GM21825 (cell line): Measurements from ENCODE around the gene DENND1B.
"Not testable (repeated sequence)": the region's sequence is repeated elsewhere in the genome, so short reads cannot be mapped to it uniquely, and the experiment has no call there.

ENCODE experiments used
- ATAC-seq: cut with Tn5 transposase; IDR thresholded peaks from one replicate; pipeline ENCODE4 v1.9.1; 2021; ENCODE audit warnings: mild to moderate bottlenecking, moderate library complexity; ENCODE audit not compliant: unreplicated experiment

DENND1B gene

DNA sequence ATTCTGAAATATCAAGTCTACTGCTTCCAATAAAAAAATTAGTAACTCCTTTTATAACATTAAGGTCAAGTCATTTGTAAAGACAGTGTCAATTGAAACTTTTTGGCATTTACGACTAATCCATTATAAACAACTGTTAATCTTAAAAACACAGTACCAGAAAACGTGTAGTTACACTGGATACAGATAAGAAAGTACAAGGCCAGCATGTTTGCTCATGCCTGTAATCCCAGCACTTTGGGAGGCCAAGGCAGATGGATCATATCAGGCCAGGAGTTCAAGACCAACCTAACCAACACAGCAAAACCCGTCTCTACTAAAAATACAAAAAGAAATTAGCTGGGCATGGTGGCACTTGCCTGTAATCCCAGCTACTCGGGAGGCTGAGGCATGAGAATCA, 29.4 kb downstream of the DENND1B start:
- ATAC-seq: no peak

DNA sequence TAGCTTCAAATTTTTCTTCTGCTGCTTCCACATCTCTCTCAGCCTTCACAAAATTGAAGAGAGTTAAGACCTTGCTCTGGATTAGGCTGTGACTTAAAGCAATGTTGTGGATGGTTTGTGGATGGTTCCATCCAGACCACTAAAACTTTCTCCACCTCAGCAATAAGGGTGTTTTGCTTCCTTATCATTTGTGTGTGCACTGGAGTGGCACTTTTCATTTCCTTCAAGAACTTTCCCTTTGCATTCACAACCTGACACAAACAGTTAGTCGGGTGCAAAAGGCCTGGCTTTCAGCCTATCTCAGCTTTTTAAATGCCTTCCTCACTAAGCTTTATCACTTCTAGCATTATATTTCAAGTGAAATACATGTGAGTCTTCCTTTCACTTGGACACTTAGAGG, 30.3 kb downstream of the DENND1B start:
- ATAC-seq: no peak

DNA sequence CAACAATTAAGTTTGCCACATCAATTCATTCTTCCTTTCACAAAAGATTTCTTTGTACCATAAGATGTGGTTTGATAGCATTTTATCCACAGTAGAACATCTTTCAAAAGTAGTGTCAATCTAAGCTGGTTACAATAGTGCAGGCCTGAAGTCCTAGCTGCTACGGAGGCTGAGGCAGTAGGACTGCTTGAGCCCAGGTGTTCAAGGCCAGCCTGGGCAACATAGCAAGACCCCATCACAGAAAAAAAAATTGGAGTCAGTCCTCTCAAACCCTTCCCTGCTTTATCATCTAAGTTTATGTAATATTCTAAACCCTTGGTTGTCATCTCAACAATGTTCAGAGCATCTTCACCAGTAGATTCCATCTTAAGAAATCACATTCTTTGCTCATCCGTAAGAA, 31.7 kb downstream of the DENND1B start:
- ATAC-seq: no peak

DNA sequence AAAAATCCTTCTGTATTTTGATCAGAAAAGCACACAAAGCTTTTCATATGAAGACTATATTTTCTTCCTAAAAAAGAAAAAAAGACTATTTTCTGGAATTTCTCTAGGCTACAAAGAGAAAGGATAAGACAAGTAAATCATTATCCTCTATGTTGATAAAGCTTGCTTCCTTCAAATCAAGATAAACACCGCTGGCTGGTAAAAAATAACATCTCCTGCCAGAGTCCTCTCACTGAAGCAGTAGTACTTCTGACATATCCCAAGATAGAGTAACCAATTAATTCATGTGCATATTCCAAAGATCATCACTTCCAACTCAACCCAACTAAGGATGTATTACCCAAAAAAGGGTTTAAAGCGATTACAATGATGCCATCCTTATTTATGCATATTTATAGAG, 34.3 kb downstream of the DENND1B start:
- ATAC-seq: no peak

DNA sequence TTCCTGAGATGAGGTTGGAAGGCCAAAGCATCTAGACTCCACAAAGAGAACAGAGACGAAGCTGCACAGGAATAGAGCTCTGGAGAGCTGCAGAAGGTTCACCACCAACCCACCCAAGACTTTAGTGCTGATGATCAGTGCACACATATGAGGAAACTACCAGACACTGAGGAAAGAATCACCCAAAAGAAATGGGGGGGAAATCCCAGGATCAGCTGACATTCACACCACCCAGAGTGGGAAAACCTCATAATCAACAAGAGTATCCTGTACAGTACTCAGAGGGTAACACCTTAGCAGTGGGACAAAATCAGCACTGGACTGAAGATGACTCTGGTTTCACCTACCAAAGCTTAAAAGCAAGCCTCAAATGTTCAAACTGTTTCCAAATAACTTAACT, 36.4 kb downstream of the DENND1B start:
- no peak for ATAC-seq

DNA sequence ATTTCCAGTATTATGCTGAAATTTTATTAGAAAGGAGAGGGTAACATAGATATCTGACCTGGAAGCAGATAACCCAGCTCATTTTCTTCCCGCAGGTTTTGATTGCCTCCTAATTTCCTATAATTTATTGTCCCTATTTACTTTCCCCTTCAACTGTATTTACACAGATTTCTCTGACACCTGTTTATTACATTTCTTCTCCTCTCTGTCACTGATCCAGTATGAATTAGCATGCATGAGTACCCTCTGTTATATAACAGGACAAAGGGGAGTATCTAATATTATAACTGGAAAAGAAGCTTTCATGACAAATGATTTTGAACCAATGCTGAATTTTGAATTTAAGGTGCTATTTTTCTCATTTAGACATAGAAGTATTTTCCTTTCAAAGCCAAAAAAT, 37.4 kb downstream of the DENND1B start:
- ATAC-seq: no peak

DNA sequence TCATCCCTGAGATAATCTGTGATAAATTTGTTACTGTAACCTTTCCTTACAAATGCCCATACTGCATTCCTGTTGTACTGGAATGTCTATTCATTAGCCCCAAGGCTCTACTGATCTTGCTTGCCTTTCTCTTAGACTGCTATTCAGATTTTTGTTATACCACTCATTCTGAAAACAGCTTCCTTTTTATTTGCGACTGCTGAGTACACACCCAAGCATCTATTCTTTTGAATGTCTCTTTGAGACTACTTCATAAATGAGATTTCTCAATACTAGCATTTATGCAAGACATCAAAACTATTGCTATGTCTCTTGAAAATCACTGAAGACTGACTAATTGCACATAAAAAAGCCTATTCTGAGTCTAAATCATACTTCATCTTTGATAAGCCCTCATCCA, 38.6 kb downstream of the DENND1B start:
- ATAC-seq: no peak

DNA sequence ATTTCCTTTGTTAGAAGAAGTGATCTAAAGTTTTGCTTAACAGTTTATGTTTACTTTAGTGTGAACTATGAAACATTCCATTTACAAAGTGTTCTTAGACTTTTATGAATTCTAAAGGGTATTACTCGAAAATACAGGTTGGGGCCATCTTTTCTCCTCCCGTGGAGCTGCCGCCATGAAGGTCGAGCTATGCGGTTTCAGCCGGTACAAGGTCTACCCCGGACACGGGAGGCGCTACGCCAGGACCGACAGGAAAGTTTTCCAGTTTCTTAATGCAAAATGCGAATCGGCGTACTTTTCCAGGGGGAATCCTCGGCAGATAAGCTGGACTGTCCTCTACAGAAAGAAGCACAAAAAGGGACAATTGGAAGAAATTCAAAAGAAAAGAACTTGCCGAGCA, 39.8 kb downstream of the DENND1B start:
- no peak for ATAC-seq

DNA sequence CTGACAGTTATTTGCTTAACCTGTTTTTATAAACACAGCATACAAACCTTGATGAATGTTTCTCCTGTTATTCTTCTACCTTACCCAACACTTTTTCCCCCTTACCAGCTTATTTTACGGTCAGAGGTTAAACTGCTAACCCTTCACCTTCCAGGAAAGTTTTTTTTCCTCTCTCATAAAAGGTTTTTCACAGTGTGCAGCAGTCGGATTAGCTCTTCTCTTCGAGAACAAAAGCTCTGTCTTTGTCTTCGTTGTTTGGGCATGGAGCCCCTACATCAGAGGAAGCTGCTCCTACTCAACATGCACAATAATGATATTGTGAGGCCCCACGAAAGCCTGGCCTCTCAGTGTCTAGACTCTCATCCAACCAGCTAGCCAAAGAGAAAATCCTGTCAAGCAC, 42.0 kb downstream of the DENND1B start:
- ATAC-seq: no peak

DNA sequence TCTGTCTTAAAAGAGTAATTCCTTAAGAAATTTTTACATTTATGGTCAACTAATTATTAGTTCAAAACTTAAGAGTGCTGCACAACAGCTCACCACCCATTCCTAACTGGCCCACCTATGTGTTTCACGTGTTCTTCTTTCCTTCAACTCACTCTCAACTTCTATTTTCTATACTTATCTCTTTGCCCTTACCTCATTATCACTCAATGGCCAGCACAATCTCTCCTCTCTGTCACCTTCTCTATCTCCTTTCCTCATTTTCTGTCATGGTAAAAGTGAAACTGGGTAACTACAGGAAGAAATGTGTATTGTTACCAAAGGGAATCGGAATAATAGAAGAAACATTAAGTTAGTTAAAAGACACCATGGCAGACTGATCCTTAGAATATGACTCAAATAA, 43.1 kb downstream of the DENND1B start:
- no peak for ATAC-seq

DNA sequence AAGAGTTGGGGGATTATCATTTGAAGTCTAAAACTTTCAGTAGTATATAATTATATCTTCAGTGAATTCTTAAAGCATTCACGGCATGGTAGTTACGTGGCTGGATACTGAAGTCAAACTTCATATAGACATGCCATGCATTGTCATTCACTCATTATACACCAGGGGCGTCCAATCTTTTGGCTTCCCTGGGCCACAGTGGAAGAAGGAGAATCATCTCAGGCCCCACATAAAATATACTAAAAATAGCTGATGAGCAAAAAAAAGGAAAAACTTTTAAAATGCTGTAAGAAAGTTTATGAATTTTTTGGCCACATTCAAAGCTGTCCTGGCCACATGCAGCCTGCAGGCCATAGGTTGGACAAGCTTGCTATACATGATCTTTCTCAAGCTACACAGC, 43.8 kb downstream of the DENND1B start:
- no peak for ATAC-seq

DNA sequence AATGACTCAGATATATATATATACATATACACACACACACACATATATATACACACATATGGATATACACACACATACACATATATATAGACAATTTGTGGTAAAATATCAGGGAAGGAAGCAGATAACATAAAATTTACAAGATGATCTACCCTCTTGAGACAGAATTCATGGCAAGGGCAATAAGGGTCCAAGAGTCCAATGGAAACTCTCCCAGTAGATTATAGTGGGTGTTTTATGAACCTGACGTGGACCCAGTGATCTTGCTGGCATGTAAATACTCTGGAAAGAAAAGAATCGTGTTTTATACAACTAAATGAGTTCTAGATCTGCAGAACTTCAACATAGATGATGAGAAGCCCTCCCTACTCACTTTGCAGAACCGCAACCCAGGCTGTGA, 49.3 kb downstream of the DENND1B start:
- ATAC-seq: no peak

DNA sequence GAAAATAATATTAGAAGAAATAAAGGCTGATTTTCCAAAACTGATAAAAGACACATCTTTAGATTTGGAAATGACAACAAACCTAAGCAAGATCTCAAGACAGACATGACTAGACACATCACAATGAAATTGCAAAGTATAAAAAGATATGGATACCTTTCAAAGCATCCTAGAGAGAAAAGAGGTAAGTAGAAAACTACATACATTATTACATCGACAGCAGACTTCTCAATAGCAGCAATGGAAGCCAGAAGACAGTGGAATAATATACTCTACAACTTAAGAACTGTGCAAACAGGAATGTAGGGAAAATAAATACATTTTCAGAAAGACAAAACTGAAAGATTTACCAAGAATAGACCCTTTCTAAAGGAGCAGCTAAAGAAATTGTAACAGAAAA, 50.2 kb downstream of the DENND1B start:
- ATAC-seq: no peak

DNA sequence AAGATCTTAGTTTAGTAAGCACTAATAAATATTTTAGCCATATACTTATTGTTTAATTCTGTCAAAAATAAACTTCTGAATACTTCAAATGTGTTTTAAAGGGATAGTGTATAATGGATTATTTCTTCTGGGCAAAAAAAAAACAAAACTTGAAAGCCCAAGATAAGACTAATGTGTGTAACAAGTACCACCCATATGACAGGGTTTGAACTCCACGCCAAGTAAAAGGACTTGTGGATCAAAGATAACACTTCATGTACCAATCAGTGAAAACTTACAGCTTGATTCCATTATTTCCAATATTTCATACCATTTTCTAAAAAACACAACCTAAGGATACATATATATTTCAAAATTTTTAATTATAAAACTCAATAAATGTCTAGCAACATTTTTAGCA, 59.5 kb downstream of the DENND1B start:
- ATAC-seq: no peak

DNA sequence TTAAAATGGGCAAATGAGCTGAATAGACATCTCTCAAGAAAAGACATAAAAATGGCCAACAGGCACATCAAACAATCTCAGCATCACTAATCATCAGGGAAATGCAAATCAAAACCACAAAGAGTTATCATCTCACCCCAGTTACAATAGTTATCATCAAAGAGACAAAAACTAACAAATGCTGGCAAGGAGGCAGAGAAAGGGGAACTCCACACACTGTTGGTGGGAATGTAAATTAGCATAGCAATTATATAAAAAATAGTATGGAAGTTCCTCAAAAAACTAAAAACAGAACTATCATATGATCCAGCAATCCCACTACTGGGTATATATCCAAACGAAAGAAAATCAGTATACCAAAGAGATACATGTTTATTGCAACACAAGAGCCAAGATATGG, 68.7 kb downstream of the DENND1B start:
- no peak for ATAC-seq

DNA sequence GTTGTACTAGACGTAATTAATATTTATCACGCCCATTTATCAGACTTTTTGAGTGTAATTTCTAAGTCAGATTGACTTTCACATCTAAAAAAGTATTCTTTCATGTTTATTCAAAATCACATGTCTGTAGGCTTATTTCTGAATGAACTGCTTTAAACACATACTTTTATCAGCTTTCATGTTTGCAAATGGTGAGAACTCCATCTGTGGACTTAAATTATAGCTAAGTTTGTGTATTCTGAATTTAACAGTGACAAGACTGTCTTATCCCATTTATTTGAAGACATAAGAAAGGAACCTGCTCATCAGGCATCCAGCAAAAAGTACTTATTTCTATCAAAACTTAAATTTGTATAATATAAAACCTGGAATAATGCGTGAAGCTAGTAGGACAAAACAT, 69.3 kb downstream of the DENND1B start:
- ATAC-seq: no peak

DNA sequence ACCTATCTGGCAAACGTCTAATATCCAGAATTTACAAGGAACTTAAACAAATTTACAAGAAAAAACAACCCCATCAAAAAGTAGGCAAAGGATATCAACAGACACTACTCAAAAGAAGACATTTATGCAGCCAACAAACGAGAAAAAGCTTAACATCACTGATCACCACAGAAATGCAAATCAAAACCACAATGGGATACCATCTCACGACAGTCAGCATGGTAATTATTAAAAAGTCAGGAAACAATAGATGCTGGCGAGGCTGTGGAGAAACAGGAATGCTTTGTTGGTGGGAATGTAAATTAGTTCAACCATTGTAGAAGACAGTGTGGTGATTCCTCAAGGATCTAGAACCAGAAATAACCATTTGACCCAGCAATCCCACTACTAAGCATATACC, 74.6 kb downstream of the DENND1B start:
- not testable (repeated sequence) for ATAC-seq

DNA sequence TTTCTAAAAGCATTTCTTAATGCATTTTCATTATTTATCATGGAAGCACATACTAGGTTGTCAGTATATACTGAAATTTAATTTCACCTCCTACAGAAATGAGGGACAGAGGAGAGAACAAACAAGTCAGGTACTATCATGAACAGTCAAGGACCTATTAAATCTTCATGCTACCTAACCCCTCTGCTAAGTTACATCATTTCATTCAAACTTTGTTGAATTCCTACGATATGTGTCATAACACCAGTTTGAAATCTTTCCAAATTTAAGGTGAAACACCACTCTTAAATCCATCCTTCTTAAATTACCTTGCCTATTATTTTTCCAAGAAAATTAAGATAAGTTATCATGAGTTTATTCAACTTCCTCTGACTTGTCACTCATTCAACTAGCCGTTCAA, 78.9 kb downstream of the DENND1B start:
- ATAC-seq: no peak

DNA sequence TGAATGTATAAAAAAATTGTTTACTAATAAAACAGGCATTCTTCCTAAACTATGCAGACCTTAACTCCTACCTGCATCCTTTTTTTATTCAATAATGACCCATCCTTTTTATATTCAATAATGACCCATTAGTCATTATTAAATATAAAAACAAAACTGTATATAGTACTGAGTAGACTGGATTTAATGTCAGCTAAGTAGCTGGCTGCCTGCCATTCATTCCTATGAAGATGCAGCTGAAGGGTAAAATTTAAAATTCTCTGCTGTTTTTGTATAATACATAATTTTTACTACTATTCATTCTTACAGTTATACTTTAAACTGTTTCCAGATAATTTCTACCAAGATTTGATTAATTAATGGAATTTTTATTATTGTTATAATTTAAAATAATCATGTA, 79.3 kb downstream of the DENND1B start:
- ATAC-seq: no peak

DNA sequence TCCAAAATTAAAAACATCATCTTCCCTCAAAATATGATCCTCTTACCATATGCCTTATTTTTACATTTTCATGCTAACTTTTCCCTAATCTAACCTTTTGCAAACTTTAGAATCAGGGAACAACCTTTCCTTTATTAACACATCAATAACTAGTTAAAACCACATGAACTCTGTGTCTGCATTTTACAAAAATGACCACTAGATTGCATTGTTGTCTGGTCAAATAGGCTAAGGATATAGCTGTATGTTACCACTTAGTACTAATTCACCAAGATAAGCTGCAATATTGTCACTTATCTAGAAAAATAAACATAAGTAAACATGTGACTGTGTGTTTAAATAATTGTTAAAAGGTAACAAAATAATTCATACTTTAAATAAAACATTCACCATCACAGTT, 82.3 kb downstream of the DENND1B start:
- ATAC-seq: no peak

DNA sequence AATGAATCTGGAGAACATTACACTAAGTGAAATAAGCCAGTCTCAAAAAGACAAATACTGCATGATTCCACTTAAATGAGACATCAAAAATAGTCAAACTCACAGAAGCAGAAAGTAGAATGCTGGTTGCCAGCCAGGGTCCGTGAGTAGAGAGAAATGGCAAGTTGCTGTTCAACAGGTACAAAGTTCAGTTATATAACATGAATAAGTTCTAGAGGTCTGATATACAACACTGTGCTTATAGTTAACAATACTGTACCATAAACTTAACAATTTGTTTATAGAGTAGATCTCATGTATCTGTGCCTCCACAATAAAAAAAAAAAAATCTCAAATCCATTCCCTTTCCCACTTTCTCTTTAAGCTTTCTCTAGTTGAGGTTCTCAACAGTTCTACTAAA, 83.5 kb downstream of the DENND1B start:
- ATAC-seq: no peak

DNA sequence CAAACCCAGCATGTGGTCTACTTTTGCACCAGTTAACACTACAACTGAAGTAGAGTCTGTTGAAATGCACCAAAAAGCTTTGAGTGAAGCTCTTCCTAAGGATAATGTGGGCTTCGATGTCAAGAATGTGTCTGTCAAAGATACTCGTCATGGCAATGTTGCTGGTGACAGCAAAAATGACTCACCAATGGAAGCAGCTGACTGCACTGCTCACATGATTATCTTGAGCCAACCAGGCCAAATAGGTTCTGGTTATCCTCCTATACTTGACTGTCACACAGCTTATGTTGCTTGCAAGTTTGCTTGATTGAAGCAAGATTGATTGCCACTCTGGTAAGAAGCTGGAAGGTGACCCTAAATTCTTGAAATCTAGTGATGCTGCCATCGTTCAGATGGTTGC, 85.2 kb downstream of the DENND1B start:
- ATAC-seq: no peak

DNA sequence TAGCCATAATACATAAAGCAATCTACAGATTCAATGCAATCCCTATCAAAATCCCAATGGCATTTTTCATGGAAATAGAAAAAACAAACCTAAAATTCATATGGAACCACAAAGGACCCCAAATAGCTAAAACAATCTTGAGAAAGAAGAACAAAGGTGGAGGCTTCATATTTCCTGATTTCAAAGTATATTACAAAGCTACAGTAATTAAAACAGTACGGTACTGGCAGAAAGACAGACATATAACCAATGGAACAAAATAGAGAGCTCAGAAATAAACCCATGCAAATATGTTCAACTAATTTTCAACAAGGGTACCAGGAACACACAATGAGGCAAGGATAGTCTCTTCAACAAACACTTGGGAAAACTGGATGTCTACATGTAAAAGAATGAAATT, 87.0 kb downstream of the DENND1B start:
- no peak for ATAC-seq

DNA sequence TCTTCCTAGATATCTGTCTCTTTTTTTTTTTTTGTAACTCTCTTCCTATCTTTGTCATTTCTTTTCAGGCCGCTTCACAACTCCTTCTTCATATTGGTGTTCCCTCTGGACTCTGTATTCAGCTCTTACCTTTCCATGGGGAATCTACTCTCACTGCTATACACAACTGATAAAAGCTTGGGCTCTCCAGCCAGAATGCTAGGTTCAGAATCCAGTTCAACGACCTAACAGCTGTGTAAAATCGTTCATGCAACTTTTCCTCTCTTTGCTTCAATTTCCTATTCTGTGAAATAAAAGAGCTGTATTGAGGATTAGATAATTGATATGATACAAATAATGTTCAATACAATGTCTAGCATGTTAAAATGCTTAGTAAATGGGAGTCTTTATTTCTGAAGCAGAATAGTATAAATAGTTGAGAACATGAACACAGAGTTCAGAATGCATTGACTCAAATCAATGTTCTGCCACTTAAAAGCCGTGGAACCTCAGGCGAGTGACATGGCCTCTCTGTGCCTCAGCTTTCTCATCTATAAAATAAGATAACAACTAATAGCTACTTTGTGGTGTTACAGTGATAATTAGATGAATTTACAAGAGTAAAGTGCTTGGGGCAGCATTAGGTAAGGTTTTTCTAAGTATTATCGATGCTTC, 88.5 kb downstream of the DENND1B start:
- no peak for ATAC-seq
